RWPE2 (cell line): Measurements from ENCODE around the gene SRSF5.

Experiments used
- ATAC-seq: fragments of 200-7000 bp; cut with Tn5 transposase; 3 replicates; pipeline ENCODE4 v1.9.1; 2021; ENCODE audit warnings: low read depth
- DNase-seq: peaks from one replicate; pipeline ENCODE4 v3.0.0-alpha.2; 2020; ENCODE audit warnings: low spot score
- H3K27ac ChIP-seq: fragments of 450-650 bp; 2 replicates; pipeline ENCODE4 v1.5.1; 2017; ENCODE audit warnings: mild to moderate bottlenecking; ENCODE audit not compliant: poor library complexity, severe bottlenecking
- H3K27me3 ChIP-seq: fragments of 250-450 bp; sonication (Bioruptor Pico); 2 replicates; pipeline ENCODE4 v1.5.1; 2021; ENCODE audit warnings: mild to moderate bottlenecking, moderate library complexity; ENCODE audit not compliant: insufficient read depth, poor library complexity, severe bottlenecking
- H3K36me3 ChIP-seq: fragments of 250-450 bp; sonication (Bioruptor Pico); 2 replicates; pipeline ENCODE4 v1.5.1; 2020; ENCODE audit warnings: low read depth, mild to moderate bottlenecking, moderate library complexity
- H3K4me1 ChIP-seq: fragments of 250-450 bp; sonication (Bioruptor Pico); 2 replicates; pipeline ENCODE4 v1.5.1; 2021; ENCODE audit warnings: mild to moderate bottlenecking, moderate library complexity; ENCODE audit not compliant: insufficient read depth, poor library complexity, severe bottlenecking
- H3K4me3 ChIP-seq: fragments of 250-450 bp; sonication (Bioruptor Pico); 2 replicates; pipeline ENCODE4 v1.5.1; 2021; ENCODE audit warnings: mild to moderate bottlenecking, moderate library complexity; ENCODE audit not compliant: severe bottlenecking
- H3K9me3 ChIP-seq: fragments of 250-450 bp; sonication (Bioruptor Pico); 2 replicates; pipeline ENCODE4 v1.5.1; 2021; ENCODE audit warnings: mild to moderate bottlenecking, moderate library complexity; ENCODE audit not compliant: severe bottlenecking
- TF ChIP-seq, protein P1 (sequence below): fragments of 450-650 bp; IDR thresholded peaks from one replicate; pipeline ENCODE4 v1.5.1; 2017; ENCODE audit warnings: mild to moderate bottlenecking, moderate library complexity; ENCODE audit not compliant: poor library complexity, severe bottlenecking

Gene SRSF5

DNA sequence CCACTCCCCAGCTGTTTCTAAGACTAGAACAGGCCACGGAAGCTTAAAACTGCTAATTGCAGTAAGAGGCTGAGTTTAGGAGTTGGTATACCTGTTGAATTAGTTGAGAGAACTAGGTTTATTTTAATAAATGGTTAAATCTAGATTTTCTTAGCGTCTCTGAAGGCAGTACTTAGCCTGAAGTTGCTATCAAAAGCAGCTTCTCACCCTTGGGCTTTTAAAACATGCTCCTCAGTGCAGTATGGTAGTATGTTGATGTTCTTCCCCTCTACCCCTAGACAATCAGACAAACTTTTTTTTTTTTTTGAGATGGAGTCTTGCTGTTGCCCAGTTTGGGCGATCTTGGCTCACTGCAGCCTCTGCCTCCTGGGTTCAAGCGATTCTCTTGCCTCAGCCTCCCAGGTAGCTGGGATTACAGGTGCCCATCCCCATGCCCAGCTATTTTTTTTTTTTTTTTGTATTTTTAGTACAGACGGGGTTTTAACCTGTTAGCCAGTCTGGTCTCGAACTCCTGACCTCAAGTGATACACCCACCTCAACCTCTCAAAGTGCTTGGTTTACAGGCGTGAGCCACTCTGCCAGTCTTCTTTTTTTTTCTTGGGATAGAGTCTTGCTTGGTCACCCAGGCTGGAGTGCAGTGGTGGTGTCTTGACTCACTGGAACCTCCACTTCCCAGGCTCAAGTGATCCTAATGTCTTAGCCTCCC is 6.8 kb downstream of the SRSF5 start:
- TF ChIP-seq, protein P1, sequence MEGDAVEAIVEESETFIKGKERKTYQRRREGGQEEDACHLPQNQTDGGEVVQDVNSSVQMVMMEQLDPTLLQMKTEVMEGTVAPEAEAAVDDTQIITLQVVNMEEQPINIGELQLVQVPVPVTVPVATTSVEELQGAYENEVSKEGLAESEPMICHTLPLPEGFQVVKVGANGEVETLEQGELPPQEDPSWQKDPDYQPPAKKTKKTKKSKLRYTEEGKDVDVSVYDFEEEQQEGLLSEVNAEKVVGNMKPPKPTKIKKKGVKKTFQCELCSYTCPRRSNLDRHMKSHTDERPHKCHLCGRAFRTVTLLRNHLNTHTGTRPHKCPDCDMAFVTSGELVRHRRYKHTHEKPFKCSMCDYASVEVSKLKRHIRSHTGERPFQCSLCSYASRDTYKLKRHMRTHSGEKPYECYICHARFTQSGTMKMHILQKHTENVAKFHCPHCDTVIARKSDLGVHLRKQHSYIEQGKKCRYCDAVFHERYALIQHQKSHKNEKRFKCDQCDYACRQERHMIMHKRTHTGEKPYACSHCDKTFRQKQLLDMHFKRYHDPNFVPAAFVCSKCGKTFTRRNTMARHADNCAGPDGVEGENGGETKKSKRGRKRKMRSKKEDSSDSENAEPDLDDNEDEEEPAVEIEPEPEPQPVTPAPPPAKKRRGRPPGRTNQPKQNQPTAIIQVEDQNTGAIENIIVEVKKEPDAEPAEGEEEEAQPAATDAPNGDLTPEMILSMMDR: no peak
- DNase-seq: no peak
- Histone ChIP-seq H3K9me3 (no peaks in the 10 kb centered on the region), H3K4me1 (peaks cover 7% of the 10 kb centered on the region), H3K27ac (no peak overlapping the region), H3K27me3 (no peaks in the 10 kb centered on the region), H3K4me3 (no peak overlapping the region), H3K36me3 (peaks cover 96% of the 10 kb centered on the region)
- ATAC-seq: no peak

DNA sequence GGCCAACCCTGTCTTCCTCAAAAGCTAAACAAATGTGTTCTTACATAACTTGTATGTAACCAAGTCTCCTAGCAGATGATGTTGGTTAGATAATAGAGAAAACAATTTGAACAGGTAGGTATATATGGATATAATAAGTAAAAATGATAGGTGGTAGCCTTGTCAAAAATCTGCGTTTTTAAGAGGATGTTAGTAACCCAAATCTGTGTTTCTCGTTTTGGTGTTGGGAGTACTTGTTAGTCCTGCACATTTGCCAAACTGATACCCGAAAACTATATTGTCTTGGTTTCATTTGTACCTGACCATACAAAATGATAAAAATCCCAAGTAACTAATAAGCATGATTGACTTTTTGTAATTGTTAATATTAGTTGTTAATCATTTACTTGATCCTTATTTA is 8.1 kb downstream of the SRSF5 start:
- H3K36me3 ChIP-seq: peaks cover 90% of the 10 kb centered on the region
- TF ChIP-seq, protein P1: no peak
- no peak for DNase-seq

DNA sequence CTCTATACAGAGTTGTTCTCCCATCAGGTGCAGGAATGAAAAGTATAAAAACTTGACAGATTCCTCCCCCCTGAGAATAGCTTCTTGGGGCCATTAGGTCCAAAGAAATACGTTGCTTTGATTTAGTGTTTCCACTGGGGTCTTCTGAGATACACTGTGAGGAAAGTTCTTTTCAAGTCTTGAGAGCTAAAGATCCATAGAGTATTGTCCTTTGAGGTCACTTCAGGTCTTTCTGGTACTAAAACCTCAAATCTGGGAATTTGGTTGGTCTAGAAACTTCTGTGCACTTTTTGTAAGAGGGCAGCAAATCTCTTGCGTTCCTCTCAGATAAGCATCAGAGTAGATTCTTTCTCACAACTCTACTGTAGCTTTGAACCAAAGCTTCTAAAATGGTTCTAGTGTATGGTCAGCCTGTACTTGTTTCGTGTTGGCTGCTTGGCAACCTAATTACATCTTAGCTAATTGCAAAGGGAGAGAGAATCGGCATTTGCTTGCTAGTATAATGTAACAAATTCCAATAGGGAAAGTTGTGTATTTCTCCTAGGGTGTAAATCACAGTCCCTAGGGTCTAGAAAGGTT is 10.0 kb downstream of the SRSF5 start:
- DNase-seq (no peak), ATAC-seq (no peak)
- H3K36me3 ChIP-seq: peaks cover 76% of the 10 kb centered on the region
- TF ChIP-seq, protein P1: no peak
- H3K9me3 ChIP-seq: no peaks in the 10 kb centered on the region
- H3K27ac ChIP-seq: no peak overlapping the region
- no peak overlapping the region for H3K4me3 ChIP-seq
- no peaks in the 10 kb centered on the region for H3K4me1 ChIP-seq
- H3K27me3 ChIP-seq: no peaks in the 10 kb centered on the region

More for the DNA sequence above, 8.1 kb downstream of the SRSF5 start:
- H3K9me3 ChIP-seq: no peaks in the 10 kb centered on the region
- no peaks in the 10 kb centered on the region for H3K27me3 ChIP-seq
- no peak for ATAC-seq
- no peaks in the 10 kb centered on the region for H3K4me1 ChIP-seq
- H3K4me3 ChIP-seq: no peak overlapping the region
- H3K27ac ChIP-seq: no peak overlapping the region

DNA sequence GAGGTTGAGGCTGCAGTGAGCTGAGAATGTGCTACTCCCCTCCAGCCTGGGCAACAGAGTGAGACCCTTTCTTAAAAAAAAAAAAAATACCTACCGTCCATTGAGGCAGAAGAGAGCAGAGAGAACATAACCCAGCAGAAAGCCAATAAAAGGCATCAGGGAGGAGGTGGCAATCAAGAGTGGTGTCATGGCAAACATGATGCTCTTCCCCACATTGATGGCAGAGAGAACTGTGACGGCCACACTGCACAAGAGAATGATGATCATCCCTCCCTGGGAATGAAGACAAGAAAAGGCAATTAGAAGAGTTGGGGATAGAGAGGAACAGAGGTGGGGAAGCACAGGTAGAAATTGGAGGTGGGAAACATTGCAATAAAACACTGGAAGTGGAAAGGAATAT is 12.1 kb downstream of the SRSF5 start:
- TF ChIP-seq, protein P1: no peak
- no peak overlapping the region for H3K27ac ChIP-seq
- peaks cover 55% of the 10 kb centered on the region for H3K36me3 ChIP-seq
- H3K4me1 ChIP-seq: no peaks in the 10 kb centered on the region
- no peaks in the 10 kb centered on the region for H3K27me3 ChIP-seq
- ATAC-seq (no peak), DNase-seq (no peak)
- H3K9me3 ChIP-seq: no peaks in the 10 kb centered on the region
- no peak overlapping the region for H3K4me3 ChIP-seq

- DNase-seq (no peak), ATAC-seq (no peak)
- no peaks in the 10 kb centered on the region for H3K9me3 ChIP-seq
Observed at GRCh38 chr14:69780092-69780491, 13.2 kb downstream of the SRSF5 start.

More at GRCh38 chr14:69780092-69780491, 13.2 kb downstream of the SRSF5 start:
- TF ChIP-seq, protein P1: no peak
- Histone ChIP-seq H3K4me3 (no peak overlapping the region), H3K27me3 (no peaks in the 10 kb centered on the region), H3K4me1 (no peaks in the 10 kb centered on the region), H3K27ac (no peak overlapping the region), H3K36me3 (peaks cover 45% of the 10 kb centered on the region)
